ENCODE data around the gene BDKRB2.

GRCh38 chr14:96195441-96196081, 9.1 kb upstream of the BDKRB2 start:
- TF ChIP-seq CTCF (conservative IDR thresholded peaks at IDR 0.05; ENCODE audit: low read length) (no peak), EZH2phosphoT487 (IDR thresholded peaks at IDR 0.05; ENCODE audit: borderline replicate concordance) (no peak)

Data from Loucy (cell line).